Measurements from ENCODE around the gene F8. TPM values are rescaled to one million over a fixed set of nuclear protein-coding genes. Genes with fewer than 3 reads are reported as not detected.

The F8 gene
- 0.91 and 1.1 TPM in 2 replicates for total RNA-seq (2014; rRNA removed)
- percentile 22 among the genes with signal in this experiment for Bru-seq, nascent RNA
- BruChase-seq, experiment 1, labeled RNA remaining after a 6-hour chase, result percentile 23 among the genes with signal in this experiment
- percentile 25 among the genes with signal in this experiment for BruChase-seq, experiment 2, labeled RNA remaining after a 2-hour chase
- long read RNA-seq, transcript F8-201 (5 exons, 2,620 nt), result major isoform, 8 of 51 reads
- long read RNA-seq, partial matches to known transcripts, result 1 of 51 reads
- long read RNA-seq, other reads (novel, unspliced or antisense), result 40 of 51 reads

DNA sequence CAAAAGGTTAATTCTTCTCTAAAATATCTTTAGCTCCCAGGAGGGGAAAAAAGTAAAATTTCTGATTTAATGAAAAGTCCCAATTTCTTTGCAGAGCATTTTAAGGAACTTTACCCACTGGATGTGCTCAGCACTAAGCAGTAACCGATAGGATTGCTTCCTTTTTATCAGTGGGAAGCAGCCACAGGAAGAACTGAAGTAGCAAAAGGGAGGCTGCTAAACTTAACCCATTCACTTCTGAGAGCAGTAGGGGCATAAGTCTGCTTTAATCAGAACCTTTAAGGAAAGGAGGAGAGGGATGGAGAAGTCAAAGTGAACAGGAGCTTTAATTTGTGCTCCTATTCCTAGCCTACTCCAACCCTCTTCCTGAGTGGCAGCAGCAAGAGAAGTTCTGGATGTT, at the start of gene F8:
F8 (minus strand) TSS at position 139 of the 400 bp plus-strand sequence. CDS start 171 bp downstream, outside the sequence.
- CTCF ChIA-PET, result no interaction called here
- Histone ChIP-seq H3K4me3 (ENCODE audit: low read length) (no peak within 1 kb of the TSS), H2AFZ (ENCODE audit: low read length) (no peak within 1 kb of the TSS), H3K9me2 (replicated peaks; ENCODE audit: low read length) (no peaks in the 10 kb centered on the region), H3K9me3 (ENCODE audit: low read length) (no peaks in the 10 kb centered on the region), H4K20me1 (ENCODE audit: low read length) (no peaks in the 10 kb centered on the region), H3K27me3 (ENCODE audit: low read length) (no peaks in the 10 kb centered on the region), H3K4me2 (ENCODE audit: low read length) (no peak within 1 kb of the TSS), H3K9ac (ENCODE audit: low read length) (no peak within 1 kb of the TSS), H3K79me2 (ENCODE audit: low read length) (peaks cover 4% of the 10 kb centered on the region), H3F3A (ENCODE audit: low read length, unreplicated experiment) (no peaks in the 10 kb centered on the region), H3K4me1 (ENCODE audit: insufficient read depth, low read length) (no peaks in the 10 kb centered on the region), H3K27ac (ENCODE audit: low read length) (no peak within 1 kb of the TSS), H3K36me3 (ENCODE audit: low read depth, low read length) (no peaks in the 10 kb centered on the region)
- ATAC-seq (no peak), DNase-seq (no peak)
- BruUV-seq (replicated peaks), result no TSS peak
- TF ChIP-seq EZH2 (IDR thresholded peaks at IDR 0.05; ENCODE audit: low read length, unreplicated experiment), result no peak
- no peak for TF ChIP-seq EZH2phosphoT487 (IDR thresholded peaks at IDR 0.05; ENCODE audit: borderline replicate concordance, low read length)
- TF ChIP-seq, protein P1, sequence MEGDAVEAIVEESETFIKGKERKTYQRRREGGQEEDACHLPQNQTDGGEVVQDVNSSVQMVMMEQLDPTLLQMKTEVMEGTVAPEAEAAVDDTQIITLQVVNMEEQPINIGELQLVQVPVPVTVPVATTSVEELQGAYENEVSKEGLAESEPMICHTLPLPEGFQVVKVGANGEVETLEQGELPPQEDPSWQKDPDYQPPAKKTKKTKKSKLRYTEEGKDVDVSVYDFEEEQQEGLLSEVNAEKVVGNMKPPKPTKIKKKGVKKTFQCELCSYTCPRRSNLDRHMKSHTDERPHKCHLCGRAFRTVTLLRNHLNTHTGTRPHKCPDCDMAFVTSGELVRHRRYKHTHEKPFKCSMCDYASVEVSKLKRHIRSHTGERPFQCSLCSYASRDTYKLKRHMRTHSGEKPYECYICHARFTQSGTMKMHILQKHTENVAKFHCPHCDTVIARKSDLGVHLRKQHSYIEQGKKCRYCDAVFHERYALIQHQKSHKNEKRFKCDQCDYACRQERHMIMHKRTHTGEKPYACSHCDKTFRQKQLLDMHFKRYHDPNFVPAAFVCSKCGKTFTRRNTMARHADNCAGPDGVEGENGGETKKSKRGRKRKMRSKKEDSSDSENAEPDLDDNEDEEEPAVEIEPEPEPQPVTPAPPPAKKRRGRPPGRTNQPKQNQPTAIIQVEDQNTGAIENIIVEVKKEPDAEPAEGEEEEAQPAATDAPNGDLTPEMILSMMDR (conservative IDR thresholded peaks at IDR 0.05; ENCODE audit: low read depth, low read length), result no peak
- intact Hi-C loops (cut with micrococcal nuclease), result no loop called here
- POLR2A ChIA-PET (ENCODE audit: unreplicated experiment), result no interaction called here

DNA sequence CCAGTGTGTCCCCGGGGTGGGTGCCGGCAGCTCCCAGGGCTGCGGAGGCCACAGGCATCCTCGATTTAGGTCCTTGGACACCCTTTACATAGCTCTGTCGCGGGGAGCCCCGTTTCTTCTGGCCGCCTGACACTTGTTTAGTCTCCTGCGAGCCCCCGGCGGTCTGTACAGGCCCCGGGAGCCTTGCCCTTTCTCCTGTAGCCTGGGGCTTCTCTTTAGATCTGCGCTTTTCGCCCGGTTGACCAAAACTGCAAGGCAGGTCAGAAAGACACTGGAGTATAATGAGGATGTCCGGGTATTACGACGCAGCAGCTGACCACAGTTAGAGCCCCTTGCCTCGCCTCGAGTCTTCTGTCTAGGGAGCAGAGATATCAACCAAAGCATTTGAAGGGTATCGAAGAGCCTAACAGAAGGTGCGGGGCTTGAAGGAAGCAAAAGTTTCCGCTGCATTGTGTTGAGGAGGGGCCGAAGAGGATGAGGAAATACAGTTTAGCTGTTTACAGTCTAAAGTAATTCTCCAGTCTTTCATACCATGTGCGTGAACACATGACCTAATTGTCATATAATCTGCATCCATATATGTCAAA, 49.3 kb upstream of the F8 start:
- TSS peak; percentile 67 for BruUV-seq (replicated peaks)
- peak overlapping the region; percentile 86 for H3K9ac ChIP-seq (ENCODE audit: low read length)
- H3K4me2 ChIP-seq (ENCODE audit: low read length), result peak overlapping the region; percentile 97
- peak overlapping the region; percentile 41; the same call in 1 of the 2 replicates for H3K27ac ChIP-seq (ENCODE audit: low read length)
- peak overlapping the region; percentile 98 for H3K4me3 ChIP-seq (ENCODE audit: low read length)
- peaks cover 5% of the 10 kb centered on the region; the same call in 1 of the 2 replicates for H3K36me3 ChIP-seq (ENCODE audit: low read depth, low read length)
- peak; percentile 0; the same call in 1 of the 2 replicates for ATAC-seq
- H4K20me1 ChIP-seq (ENCODE audit: low read length), result peaks cover 7% of the 10 kb centered on the region; the same call in 1 of the 2 replicates
- ChIA-PET CTCF (no interaction called here), POLR2A (ENCODE audit: unreplicated experiment) (no interaction called here)
- no peaks in the 10 kb centered on the region for H3K9me2 ChIP-seq (replicated peaks; ENCODE audit: low read length)
- H3K9me3 ChIP-seq (ENCODE audit: low read length), result no peaks in the 10 kb centered on the region
- peaks cover 43% of the 10 kb centered on the region for H3K4me1 ChIP-seq (ENCODE audit: insufficient read depth, low read length)
- TF ChIP-seq EZH2phosphoT487 (IDR thresholded peaks at IDR 0.05; ENCODE audit: borderline replicate concordance, low read length), result no peak
- no peak for TF ChIP-seq EZH2 (IDR thresholded peaks at IDR 0.05; ENCODE audit: low read length, unreplicated experiment)
- TF ChIP-seq, protein P1 (conservative IDR thresholded peaks at IDR 0.05; ENCODE audit: low read depth, low read length), result no peak
- DNase-seq, result no peak
- intact Hi-C loops (cut with micrococcal nuclease), result loop anchor here (1.0 kb wide), 1 partner anchor 45 kb away; the partner anchor contains the start of gene FUNDC2
- peaks cover 72% of the 10 kb centered on the region for H3K79me2 ChIP-seq (ENCODE audit: low read length)
- peak overlapping the region; percentile 74 for H2AFZ ChIP-seq (ENCODE audit: low read length)
- H3K27me3 ChIP-seq (ENCODE audit: low read length), result no peaks in the 10 kb centered on the region
- H3F3A ChIP-seq (ENCODE audit: low read length, unreplicated experiment), result no peaks in the 10 kb centered on the region
